ENCODE results near the gene KRT2.

The KRT2 gene

GRCh38 chr12:52648012-52648550 is 3.9 kb downstream of the KRT2 start:
- TF ChIP-seq ZNF274 (IDR thresholded peaks at IDR 0.05; ENCODE audit: low read depth, low read length): no peak
- no peak overlapping the region for H3K4me3 ChIP-seq (ENCODE audit: low read length)

- H3K4me3 ChIP-seq (ENCODE audit: low read length): no peak overlapping the region
- TF ChIP-seq ZNF274 (IDR thresholded peaks at IDR 0.05; ENCODE audit: low read depth, low read length): no peak
These were observed 4.4 kb downstream of the KRT2 start for GRCh38 chr12:52647601-52648000.

- H3K4me3 ChIP-seq (ENCODE audit: low read length): no peak overlapping the region
- TF ChIP-seq ZNF274 (IDR thresholded peaks at IDR 0.05; ENCODE audit: low read depth, low read length): no peak
These were observed 5.4 kb downstream of the KRT2 start for GRCh38 chr12:52646613-52647012.

GRCh38 chr12:52645982-52646381 is 6.0 kb downstream of the KRT2 start:
- H3K4me3 ChIP-seq (ENCODE audit: low read length): no peak overlapping the region
- no peak for TF ChIP-seq ZNF274 (IDR thresholded peaks at IDR 0.05; ENCODE audit: low read depth, low read length)

- no peak overlapping the region for H3K4me3 ChIP-seq (ENCODE audit: low read length)
- TF ChIP-seq ZNF274 (IDR thresholded peaks at IDR 0.05; ENCODE audit: low read depth, low read length): no peak
These were observed 6.8 kb downstream of the KRT2 start for GRCh38 chr12:52645120-52645761.

- no peak for TF ChIP-seq ZNF274 (IDR thresholded peaks at IDR 0.05; ENCODE audit: low read depth, low read length)
- no peak overlapping the region for H3K4me3 ChIP-seq (ENCODE audit: low read length)
These were observed 8.0 kb downstream of the KRT2 start for GRCh38 chr12:52644078-52644415.

GRCh38 chr12:52643233-52644077 is 8.6 kb downstream of the KRT2 start:
- H3K4me3 ChIP-seq (ENCODE audit: low read length): no peak overlapping the region
- no peak for TF ChIP-seq ZNF274 (IDR thresholded peaks at IDR 0.05; ENCODE audit: low read depth, low read length)

- no peak for TF ChIP-seq ZNF274 (IDR thresholded peaks at IDR 0.05; ENCODE audit: low read depth, low read length)
- H3K4me3 ChIP-seq (ENCODE audit: low read length): no peak overlapping the region
These were observed 10.5 kb downstream of the KRT2 start for GRCh38 chr12:52641468-52641867.

- TF ChIP-seq ZNF274 (IDR thresholded peaks at IDR 0.05; ENCODE audit: low read depth, low read length): no peak
- H3K4me3 ChIP-seq (ENCODE audit: low read length): no peak overlapping the region
These were observed 14.7 kb downstream of the KRT2 start for GRCh38 chr12:52637299-52637698.

GRCh38 chr12:52636592-52637258 is 15.3 kb downstream of the KRT2 start:
- H3K4me3 ChIP-seq (ENCODE audit: low read length): no peak overlapping the region
- TF ChIP-seq ZNF274 (IDR thresholded peaks at IDR 0.05; ENCODE audit: low read depth, low read length): no peak

- no peak for TF ChIP-seq ZNF274 (IDR thresholded peaks at IDR 0.05; ENCODE audit: low read depth, low read length)
- no peak overlapping the region for H3K4me3 ChIP-seq (ENCODE audit: low read length)
These were observed 15.8 kb downstream of the KRT2 start for GRCh38 chr12:52636189-52636588.

GRCh38 chr12:52634266-52635056 is 17.6 kb downstream of the KRT2 start:
- no peak overlapping the region for H3K4me3 ChIP-seq (ENCODE audit: low read length)
- TF ChIP-seq ZNF274 (IDR thresholded peaks at IDR 0.05; ENCODE audit: low read depth, low read length): no peak

GRCh38 chr12:52633383-52633782 is 18.6 kb downstream of the KRT2 start:
- TF ChIP-seq ZNF274 (IDR thresholded peaks at IDR 0.05; ENCODE audit: low read depth, low read length): no peak
- no peak overlapping the region for H3K4me3 ChIP-seq (ENCODE audit: low read length)

- H3K4me3 ChIP-seq (ENCODE audit: low read length): no peak overlapping the region
- no peak for TF ChIP-seq ZNF274 (IDR thresholded peaks at IDR 0.05; ENCODE audit: low read depth, low read length)
These were observed 19.4 kb downstream of the KRT2 start for GRCh38 chr12:52632656-52633055.
